Measurements from ENCODE around the gene PPP1R11.
A peak's percentile ranks its signal among the peaks of the same experiment; 100 is the strongest.

Gene PPP1R11

GRCh38 chr6:30100154-30100553 lies 33.2 kb downstream of the PPP1R11 start:
- Histone ChIP-seq H3K36me3 (ENCODE audit: control insufficient read depth in 1 of 2, insufficient read depth in 2 of 2, low read length in 2 of 2) (no peaks in the 10 kb centered on the region), H3K9me3 (ENCODE audit: control insufficient read depth in 1 of 2, low read length in 2 of 2) (no peaks in the 10 kb centered on the region), H3K27ac (ENCODE audit: low read length) (no peak overlapping the region), H3K27me3 (ENCODE audit: low read depth, low read length) (peaks cover 21% of the 10 kb centered on the region), H3K4me1 (ENCODE audit: control insufficient read depth in 1 of 2, insufficient read depth in 2 of 2, low read length in 2 of 2) (peaks cover 19 to 33% of the 10 kb centered on the region in 2 donors), H3K4me3 (ENCODE audit: low read depth in 1 of 2, low read length in 2 of 2) (no peak overlapping the region)

GRCh38 chr6:30100585-30101443 lies 33.8 kb downstream of the PPP1R11 start:
- Histone ChIP-seq H3K9me3 (ENCODE audit: control insufficient read depth in 1 of 2, low read length in 2 of 2) (no peaks in the 10 kb centered on the region), H3K4me3 (ENCODE audit: low read depth in 1 of 2, low read length in 2 of 2) (peak overlapping the region; percentile 52 to 59), H3K27ac (ENCODE audit: low read length) (peak overlapping the region; percentile 10), H3K4me1 (ENCODE audit: control insufficient read depth in 1 of 2, insufficient read depth in 2 of 2, low read length in 2 of 2) (peaks cover 19 to 33% of the 10 kb centered on the region in 2 donors), H3K27me3 (ENCODE audit: low read depth, low read length) (peaks cover 14% of the 10 kb centered on the region), H3K36me3 (ENCODE audit: control insufficient read depth in 1 of 2, insufficient read depth in 2 of 2, low read length in 2 of 2) (no peaks in the 10 kb centered on the region)

- Histone ChIP-seq H3K9me3 (ENCODE audit: control insufficient read depth in 1 of 2, low read length in 2 of 2) (no peaks in the 10 kb centered on the region), H3K4me3 (ENCODE audit: low read depth in 1 of 2, low read length in 2 of 2) (peak overlapping the region; percentile 52 to 59), H3K4me1 (ENCODE audit: control insufficient read depth in 1 of 2, insufficient read depth in 2 of 2, low read length in 2 of 2) (peaks cover 19 to 33% of the 10 kb centered on the region in 2 donors), H3K36me3 (ENCODE audit: control insufficient read depth in 1 of 2, insufficient read depth in 2 of 2, low read length in 2 of 2) (no peaks in the 10 kb centered on the region), H3K27me3 (ENCODE audit: low read depth, low read length) (peaks cover 14% of the 10 kb centered on the region), H3K27ac (ENCODE audit: low read length) (peak overlapping the region; percentile 71)
Measured at GRCh38 chr6:30101444-30102413, 34.7 kb downstream of the PPP1R11 start.

- Histone ChIP-seq H3K27me3 (ENCODE audit: low read depth, low read length) (peaks cover 8% of the 10 kb centered on the region), H3K27ac (ENCODE audit: low read length) (peak overlapping the region; percentile 71), H3K36me3 (ENCODE audit: control insufficient read depth in 1 of 2, insufficient read depth in 2 of 2, low read length in 2 of 2) (no peaks in the 10 kb centered on the region), H3K4me1 (ENCODE audit: control insufficient read depth in 1 of 2, insufficient read depth in 2 of 2, low read length in 2 of 2) (peaks cover 19 to 33% of the 10 kb centered on the region in 2 donors), H3K4me3 (ENCODE audit: low read depth in 1 of 2, low read length in 2 of 2) (peak overlapping the region; percentile 52 to 60), H3K9me3 (ENCODE audit: control insufficient read depth in 1 of 2, low read length in 2 of 2) (no peaks in the 10 kb centered on the region)
Measured at GRCh38 chr6:30102414-30102969, 35.5 kb downstream of the PPP1R11 start.

GRCh38 chr6:30102970-30103871 lies 36.2 kb downstream of the PPP1R11 start:
- peak overlapping the region; percentile 71 for H3K27ac ChIP-seq (ENCODE audit: low read length)
- peaks cover 19 to 33% of the 10 kb centered on the region in 2 donors for H3K4me1 ChIP-seq (ENCODE audit: control insufficient read depth in 1 of 2, insufficient read depth in 2 of 2, low read length in 2 of 2)
- peaks cover 12% of the 10 kb centered on the region for H3K27me3 ChIP-seq (ENCODE audit: low read depth, low read length)
- H3K36me3 ChIP-seq (ENCODE audit: control insufficient read depth in 1 of 2, insufficient read depth in 2 of 2, low read length in 2 of 2): no peaks in the 10 kb centered on the region
- no peaks in the 10 kb centered on the region for H3K9me3 ChIP-seq (ENCODE audit: control insufficient read depth in 1 of 2, low read length in 2 of 2)
- peak overlapping the region; percentile 52 to 60 for H3K4me3 ChIP-seq (ENCODE audit: low read depth in 1 of 2, low read length in 2 of 2)

- Histone ChIP-seq H3K36me3 (ENCODE audit: control insufficient read depth in 1 of 2, insufficient read depth in 2 of 2, low read length in 2 of 2) (no peaks in the 10 kb centered on the region), H3K27me3 (ENCODE audit: low read depth, low read length) (peaks cover 12% of the 10 kb centered on the region), H3K4me1 (ENCODE audit: control insufficient read depth in 1 of 2, insufficient read depth in 2 of 2, low read length in 2 of 2) (peaks cover 19 to 33% of the 10 kb centered on the region in 2 donors), H3K27ac (ENCODE audit: low read length) (no peak overlapping the region), H3K9me3 (ENCODE audit: control insufficient read depth in 1 of 2, low read length in 2 of 2) (no peaks in the 10 kb centered on the region), H3K4me3 (ENCODE audit: low read depth in 1 of 2, low read length in 2 of 2) (peak overlapping the region; percentile 52 to 60)
Measured at GRCh38 chr6:30103872-30104179, 36.8 kb downstream of the PPP1R11 start.

- H3K27ac ChIP-seq (ENCODE audit: low read length): no peak overlapping the region
- H3K36me3 ChIP-seq (ENCODE audit: control insufficient read depth in 1 of 2, insufficient read depth in 2 of 2, low read length in 2 of 2): no peaks in the 10 kb centered on the region
- peaks cover 12% of the 10 kb centered on the region for H3K27me3 ChIP-seq (ENCODE audit: low read depth, low read length)
- H3K4me1 ChIP-seq (ENCODE audit: control insufficient read depth in 1 of 2, insufficient read depth in 2 of 2, low read length in 2 of 2): peaks cover 19 to 33% of the 10 kb centered on the region in 2 donors
- H3K9me3 ChIP-seq (ENCODE audit: control insufficient read depth in 1 of 2, low read length in 2 of 2): no peaks in the 10 kb centered on the region
- no peak overlapping the region for H3K4me3 ChIP-seq (ENCODE audit: low read depth in 1 of 2, low read length in 2 of 2)
Measured at GRCh38 chr6:30104661-30105060, 37.7 kb downstream of the PPP1R11 start.

GRCh38 chr6:30111266-30111856 lies 44.4 kb downstream of the PPP1R11 start:
- Histone ChIP-seq H3K27ac (ENCODE audit: low read length) (no peak overlapping the region), H3K9me3 (ENCODE audit: control insufficient read depth in 1 of 2, low read length in 2 of 2) (no peaks in the 10 kb centered on the region), H3K36me3 (ENCODE audit: control insufficient read depth in 1 of 2, insufficient read depth in 2 of 2, low read length in 2 of 2) (no peaks in the 10 kb centered on the region), H3K4me3 (ENCODE audit: low read depth in 1 of 2, low read length in 2 of 2) (peak overlapping the region in 1 of 2 donors; percentile 48), H3K27me3 (ENCODE audit: low read depth, low read length) (peaks cover 26% of the 10 kb centered on the region), H3K4me1 (ENCODE audit: control insufficient read depth in 1 of 2, insufficient read depth in 2 of 2, low read length in 2 of 2) (no peaks in the 10 kb centered on the region)

- no peaks in the 10 kb centered on the region for H3K9me3 ChIP-seq (ENCODE audit: control insufficient read depth in 1 of 2, low read length in 2 of 2)
- H3K4me1 ChIP-seq (ENCODE audit: control insufficient read depth in 1 of 2, insufficient read depth in 2 of 2, low read length in 2 of 2): no peaks in the 10 kb centered on the region
- H3K4me3 ChIP-seq (ENCODE audit: low read depth in 1 of 2, low read length in 2 of 2): peak overlapping the region in 1 of 2 donors; percentile 48
- peak overlapping the region; percentile 58 for H3K27ac ChIP-seq (ENCODE audit: low read length)
- H3K27me3 ChIP-seq (ENCODE audit: low read depth, low read length): peaks cover 26% of the 10 kb centered on the region
- H3K36me3 ChIP-seq (ENCODE audit: control insufficient read depth in 1 of 2, insufficient read depth in 2 of 2, low read length in 2 of 2): no peaks in the 10 kb centered on the region
Measured at GRCh38 chr6:30112402-30112994, 45.5 kb downstream of the PPP1R11 start.

Data from muscle layer of duodenum (tissue), 2 donors.